Uterus (tissue), 4 donors: ENCODE results near the gene COX7B. TPM values are rescaled to one million over a fixed set of nuclear protein-coding genes. Genes with fewer than 3 reads are reported as not detected.
"Not testable (repeated sequence)": the region's sequence is repeated elsewhere in the genome, so short reads cannot be mapped to it uniquely, and the experiment has no call there.

Experiments used
- DNase-seq, 2 donors: peaks; one replicate each; pipeline ENCODE4 v3.0.0-alpha.2; 2019 to 2020
- H3K27ac ChIP-seq, 2 donors: fragments of 200-600 bp; sonication (generic); 1 replicate in 1 of 2; 2 replicates in 1 of 2; pipeline ENCODE4 v1.5.1; 2016 to 2018
- H3K27me3 ChIP-seq, 2 donors: fragments of 200-600 bp; sonication (generic); one replicate each; pipeline ENCODE4 v1.5.1; 2018 to 2019; ENCODE audit warnings: control low read depth in 1 of 2
- H3K36me3 ChIP-seq, 2 donors: fragments of 200-600 bp; sonication (generic); one replicate each; pipeline ENCODE4 v1.5.1; 2019; ENCODE audit warnings: control low read depth in 1 of 2
- H3K4me1 ChIP-seq, 2 donors: fragments of 200-600 bp; sonication (generic); one replicate each; pipeline ENCODE4 v1.5.1; 2018 to 2019; ENCODE audit warnings: control low read depth in 1 of 2
- H3K4me3 ChIP-seq, 2 donors: fragments of 200-600 bp; sonication (generic); 1 replicate in 1 of 2; 2 replicates in 1 of 2; pipeline ENCODE4 v1.5.1; 2018 to 2019; ENCODE audit warnings: mild to moderate bottlenecking in 1 of 2
- H3K9me3 ChIP-seq, 2 donors: fragments of 200-600 bp; sonication (generic); one replicate each; pipeline ENCODE4 v1.5.1; 2019; ENCODE audit warnings: control low read depth in 1 of 2
- CTCF ChIP-seq, 4 experiments: fragments of 200-600 bp in 2 of 4; fragments of 450-650 bp in 2 of 4; sonication (generic) in 2 of 4; IDR thresholded peaks; one replicate each; pipeline ENCODE4 v1.5.1; 2016 to 2019; ENCODE audit warnings: antibody characterized with exemption in 4 of 4, mild to moderate bottlenecking in 2 of 4, moderate library complexity in 1 of 4
- POLR2A ChIP-seq, 2 donors: fragments of 450-650 bp; IDR thresholded peaks; one replicate each; pipeline ENCODE4 v1.6.1; 2016; ENCODE audit warnings: antibody characterized with exemption in 2 of 2, mild to moderate bottlenecking in 1 of 2, moderate library complexity in 1 of 2
- intact Hi-C: fragments of 100-400 bp; cut with DNase I; formaldehyde crosslinking; loops from one replicate; pipeline ENCODE4 v1.15.1; 2023; ENCODE audit warnings: low total_unique reads
- total RNA-seq, 4 donors: library from RNA; depleted of rRNA in 3 of 4; stranded (reverse); fragments of >200 nt in 3 of 4; gene quantifications; one replicate each; pipeline versions ENCODE4 v1.1.0 to v1.2.4, GENCODE V29; 2014 to 2023
- donor health status: DM: yes; HTN: yes; CAD: no.

Gene COX7B
- total RNA-seq, 4 donors from 2014 or later, result 182 to 801 (median 415) TPM

GRCh38 chrX:77925764-77926163 is 26.5 kb downstream of the COX7B start:
- Histone ChIP-seq H3K36me3 (no peaks in the 10 kb centered on the region), H3K4me1 (no peaks in the 10 kb centered on the region), H3K27ac (no peak overlapping the region), H3K27me3 (no peaks in the 10 kb centered on the region), H3K9me3 (no peaks in the 10 kb centered on the region), H3K4me3 (no peak overlapping the region)
- DNase-seq, result no peak
- TF ChIP-seq CTCF (IDR thresholded peaks at IDR 0.05) (no peak), POLR2A (IDR thresholded peaks at IDR 0.05) (no peak)
- intact Hi-C loops, result no loop called here

- Histone ChIP-seq H3K4me1 (no peaks in the 10 kb centered on the region), H3K9me3 (no peaks in the 10 kb centered on the region), H3K27ac (no peak overlapping the region), H3K4me3 (no peak overlapping the region), H3K36me3 (no peaks in the 10 kb centered on the region), H3K27me3 (no peaks in the 10 kb centered on the region)
- intact Hi-C loops, result no loop called here
- DNase-seq, result no peak
- TF ChIP-seq CTCF (IDR thresholded peaks at IDR 0.05), result no peak
- TF ChIP-seq POLR2A (IDR thresholded peaks at IDR 0.05), result no peak
Observed at GRCh38 chrX:77930581-77930980, 31.3 kb downstream of the COX7B start.

GRCh38 chrX:77935886-77936285 is 36.6 kb downstream of the COX7B start:
- Histone ChIP-seq H3K9me3 (no peaks in the 10 kb centered on the region), H3K27ac (no peak overlapping the region), H3K36me3 (no peaks in the 10 kb centered on the region), H3K27me3 (peaks cover 0 to 4% of the 10 kb centered on the region in 2 donors), H3K4me1 (no peaks in the 10 kb centered on the region), H3K4me3 (no peak overlapping the region)
- no peak for DNase-seq
- intact Hi-C loops, result no loop called here
- no peak for TF ChIP-seq POLR2A (IDR thresholded peaks at IDR 0.05)

GRCh38 chrX:77936299-77936698 is 37.0 kb downstream of the COX7B start:
- TF ChIP-seq POLR2A (IDR thresholded peaks at IDR 0.05) (no peak), CTCF (IDR thresholded peaks at IDR 0.05) (no peak)
- DNase-seq, result no peak
- H3K9me3 ChIP-seq, result no peaks in the 10 kb centered on the region
- intact Hi-C loops, result no loop called here
- H3K4me3 ChIP-seq, result no peak overlapping the region
- H3K27me3 ChIP-seq, result peaks cover 0 to 4% of the 10 kb centered on the region in 2 donors
- no peaks in the 10 kb centered on the region for H3K4me1 ChIP-seq
- H3K27ac ChIP-seq, result no peak overlapping the region
- no peaks in the 10 kb centered on the region for H3K36me3 ChIP-seq

GRCh38 chrX:77937291-77937690 is 38.0 kb downstream of the COX7B start:
- TF ChIP-seq CTCF (IDR thresholded peaks at IDR 0.05) (no peak), POLR2A (IDR thresholded peaks at IDR 0.05) (no peak)
- Histone ChIP-seq H3K4me3 (no peak overlapping the region), H3K27ac (no peak overlapping the region), H3K4me1 (no peaks in the 10 kb centered on the region), H3K27me3 (peaks cover 0 to 4% of the 10 kb centered on the region in 2 donors), H3K9me3 (no peaks in the 10 kb centered on the region), H3K36me3 (no peaks in the 10 kb centered on the region)
- intact Hi-C loops, result no loop called here
- no peak for DNase-seq

- intact Hi-C loops, result no loop called here
- no peak for DNase-seq
- no peaks in the 10 kb centered on the region for H3K9me3 ChIP-seq
- H3K4me3 ChIP-seq, result no peak overlapping the region
- TF ChIP-seq POLR2A (IDR thresholded peaks at IDR 0.05), result no peak
- TF ChIP-seq CTCF (IDR thresholded peaks at IDR 0.05), result no peak
- H3K27ac ChIP-seq, result no peak overlapping the region
- no peaks in the 10 kb centered on the region for H3K36me3 ChIP-seq
- H3K27me3 ChIP-seq, result peaks cover 0 to 4% of the 10 kb centered on the region in 2 donors
- H3K4me1 ChIP-seq, result no peaks in the 10 kb centered on the region
Observed at GRCh38 chrX:77938083-77938680, 38.9 kb downstream of the COX7B start.

- H3K36me3 ChIP-seq, DNase-seq, H3K4me3 ChIP-seq, H3K27ac ChIP-seq, intact Hi-C loops, H3K27me3 ChIP-seq, H3K9me3 ChIP-seq, H3K4me1 ChIP-seq: not testable (repeated sequence)
Observed at GRCh38 chrX:77945031-77945430, 45.8 kb downstream of the COX7B start.
